Breast epithelium (tissue), 3 donors: ENCODE results near the gene SLC15A1.

Experiments used
- POLR2AphosphoS5 ChIP-seq, 3 donors: sonication (generic); formaldehyde crosslinking; IDR thresholded peaks; one replicate each; pipeline ENCODE4 v1.6.1; 2017; ENCODE audit warnings: antibody characterized with exemption in 3 of 3
- TF ChIP-seq, protein P1 (sequence below), 3 donors: fragments of 450-650 bp; IDR thresholded peaks; one replicate each; pipeline ENCODE4 v1.5.1; 2016 to 2017; ENCODE audit warnings: antibody characterized with exemption in 3 of 3, mild to moderate bottlenecking in 3 of 3, moderate library complexity in 3 of 3

DNA sequence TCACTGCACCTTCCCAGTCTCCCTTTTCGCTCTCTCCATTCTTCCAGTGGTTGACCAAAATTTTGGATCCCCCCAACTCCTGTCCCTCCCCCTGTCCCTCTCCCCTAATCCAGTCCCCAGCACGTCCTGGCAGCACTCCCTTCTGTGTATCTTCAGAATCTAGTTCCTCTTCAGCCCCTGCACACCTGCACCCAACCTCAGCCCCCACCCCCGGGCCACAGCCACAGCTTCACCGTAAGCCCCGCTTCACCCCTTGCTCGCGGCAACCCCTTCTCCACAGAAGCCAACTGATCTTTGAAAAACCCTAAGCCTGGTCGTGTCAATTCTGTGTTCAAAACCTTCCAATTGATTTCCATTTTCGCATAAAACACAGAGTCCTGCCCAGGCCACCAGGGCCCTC, 35.5 kb upstream of the SLC15A1 start:
- TF ChIP-seq, protein P1, sequence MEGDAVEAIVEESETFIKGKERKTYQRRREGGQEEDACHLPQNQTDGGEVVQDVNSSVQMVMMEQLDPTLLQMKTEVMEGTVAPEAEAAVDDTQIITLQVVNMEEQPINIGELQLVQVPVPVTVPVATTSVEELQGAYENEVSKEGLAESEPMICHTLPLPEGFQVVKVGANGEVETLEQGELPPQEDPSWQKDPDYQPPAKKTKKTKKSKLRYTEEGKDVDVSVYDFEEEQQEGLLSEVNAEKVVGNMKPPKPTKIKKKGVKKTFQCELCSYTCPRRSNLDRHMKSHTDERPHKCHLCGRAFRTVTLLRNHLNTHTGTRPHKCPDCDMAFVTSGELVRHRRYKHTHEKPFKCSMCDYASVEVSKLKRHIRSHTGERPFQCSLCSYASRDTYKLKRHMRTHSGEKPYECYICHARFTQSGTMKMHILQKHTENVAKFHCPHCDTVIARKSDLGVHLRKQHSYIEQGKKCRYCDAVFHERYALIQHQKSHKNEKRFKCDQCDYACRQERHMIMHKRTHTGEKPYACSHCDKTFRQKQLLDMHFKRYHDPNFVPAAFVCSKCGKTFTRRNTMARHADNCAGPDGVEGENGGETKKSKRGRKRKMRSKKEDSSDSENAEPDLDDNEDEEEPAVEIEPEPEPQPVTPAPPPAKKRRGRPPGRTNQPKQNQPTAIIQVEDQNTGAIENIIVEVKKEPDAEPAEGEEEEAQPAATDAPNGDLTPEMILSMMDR (IDR thresholded peaks at IDR 0.05) = no peak
- no peak for TF ChIP-seq POLR2AphosphoS5 (IDR thresholded peaks at IDR 0.05)
